Thoracic aorta (tissue), 2 donors: ENCODE data around the gene PTGES3. TPM values are rescaled to one million over a fixed set of nuclear protein-coding genes. Genes with fewer than 3 reads are reported as not detected.
A peak's percentile ranks its signal among the peaks of the same experiment; 100 is the strongest.
"Not testable (repeated sequence)": the region's sequence is repeated elsewhere in the genome, so short reads cannot be mapped to it uniquely, and the experiment has no call there.

Experiments used
- ATAC-seq: fragments of 150-250 bp; one replicate; pipeline ENCODE4 v1.8.0; 2017; ENCODE audit warnings: low read depth; ENCODE audit not compliant: insufficient number of reproducible peaks, low FRiP score
- DNase-seq: peaks from one replicate; pipeline ENCODE4 v3.0.0-alpha.2; 2020; ENCODE audit warnings: low spot score
- H3K27ac ChIP-seq, 2 donors: fragments of 200-600 bp; sonication (generic); 1 replicate in 1 of 2; 2 replicates in 1 of 2; pipeline ENCODE4 v1.5.1; 2016; ENCODE audit warnings: mild to moderate bottlenecking in 2 of 2, moderate library complexity in 2 of 2
- H3K27me3 ChIP-seq: fragments of 200-600 bp; sonication (generic); replicated peaks from 2 replicates; pipeline ENCODE4 v1.6.0; 2016; ENCODE audit warnings: mild to moderate bottlenecking; ENCODE audit not compliant: insufficient read depth
- H3K36me3 ChIP-seq: fragments of 200-600 bp; sonication (generic); one replicate; pipeline ENCODE4 v1.5.1; 2016
- H3K4me1 ChIP-seq, 2 donors: fragments of 200-600 bp; sonication (generic); 1 replicate in 1 of 2; 2 replicates in 1 of 2; pipeline versions ENCODE4 v1.5.1 to v1.6.0; 2016; ENCODE audit warnings: low read depth in 2 of 2, mild to moderate bottlenecking in 1 of 2; ENCODE audit not compliant: control insufficient read depth in 1 of 2
- H3K4me3 ChIP-seq: fragments of 200-600 bp; sonication (generic); 2 replicates; pipeline ENCODE4 v1.5.1; 2016; ENCODE audit warnings: mild to moderate bottlenecking
- H3K9me3 ChIP-seq: fragments of 200-600 bp; sonication (generic); 2 replicates; pipeline ENCODE4 v1.5.1; 2016
- total RNA-seq, 2 donors: library from RNA; depleted of rRNA; stranded (reverse); fragments of >200 nt; gene quantifications; one replicate each; pipeline versions ENCODE4 v1.1.0 to v1.2.3, GENCODE V29; 2016
- TF ChIP-seq, protein P1 (sequence below): fragments of 200-600 bp; sonication (generic); IDR thresholded peaks from one replicate; pipeline ENCODE4 v1.5.1; 2019; ENCODE audit warnings: antibody characterized with exemption

The PTGES3 gene, protein sequence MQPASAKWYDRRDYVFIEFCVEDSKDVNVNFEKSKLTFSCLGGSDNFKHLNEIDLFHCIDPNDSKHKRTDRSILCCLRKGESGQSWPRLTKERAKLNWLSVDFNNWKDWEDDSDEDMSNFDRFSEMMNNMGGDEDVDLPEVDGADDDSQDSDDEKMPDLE
- total RNA-seq = 10 to 100 TPM; 70.4 to 97.6 TPM

DNA sequence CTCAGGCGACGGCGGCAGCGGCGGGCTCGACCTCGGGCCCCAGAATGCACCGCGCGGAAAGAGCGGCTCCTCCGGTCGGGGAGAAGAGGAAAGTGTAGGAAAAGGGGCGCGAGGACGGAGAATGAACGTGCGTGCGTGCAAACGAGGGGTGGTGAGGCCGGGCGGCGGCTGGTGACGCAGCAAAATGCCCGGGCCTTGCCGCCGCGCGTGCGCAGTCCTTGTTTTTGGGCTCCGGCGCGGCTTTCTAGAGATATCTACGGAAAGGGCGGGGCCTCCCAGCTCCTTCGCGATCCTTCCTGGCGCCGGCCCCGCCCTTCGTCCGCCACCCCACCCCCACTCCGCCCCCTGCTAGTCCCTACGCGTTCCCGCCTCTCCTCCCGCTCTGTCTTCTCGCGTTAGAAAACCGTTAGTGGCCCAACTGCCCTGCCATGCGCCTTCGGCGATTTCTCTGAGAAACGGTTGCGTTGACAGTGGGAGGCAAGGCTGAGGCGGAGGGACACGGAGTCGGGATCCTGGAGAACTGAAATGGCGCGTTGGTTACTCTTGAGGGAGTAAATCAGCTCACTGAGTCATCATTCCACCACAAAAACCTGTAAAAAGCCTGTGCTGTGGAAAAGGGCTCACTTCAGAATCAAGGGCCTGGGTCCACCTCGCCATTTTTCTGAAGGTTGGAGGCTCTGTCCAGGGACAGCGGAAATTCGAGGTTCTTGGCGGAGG is at the start of gene PTGES3:
Gene PTGES3 (minus strand): TSS at position 156 of the 717 bp plus-strand sequence. CDS start 285 bp downstream, outside the sequence.
- peaks cover 15 to 35% of the 10 kb centered on the region in 2 donors for H3K4me1 ChIP-seq
- H3K36me3 ChIP-seq = no peaks in the 10 kb centered on the region
- H3K27me3 ChIP-seq = no peaks in the 10 kb centered on the region
- H3K9me3 ChIP-seq = no peaks in the 10 kb centered on the region
- peak within 1 kb of the TSS; percentile 95 to 100 for H3K27ac ChIP-seq
- peak; percentile 90 for DNase-seq
- TF ChIP-seq, protein P1, sequence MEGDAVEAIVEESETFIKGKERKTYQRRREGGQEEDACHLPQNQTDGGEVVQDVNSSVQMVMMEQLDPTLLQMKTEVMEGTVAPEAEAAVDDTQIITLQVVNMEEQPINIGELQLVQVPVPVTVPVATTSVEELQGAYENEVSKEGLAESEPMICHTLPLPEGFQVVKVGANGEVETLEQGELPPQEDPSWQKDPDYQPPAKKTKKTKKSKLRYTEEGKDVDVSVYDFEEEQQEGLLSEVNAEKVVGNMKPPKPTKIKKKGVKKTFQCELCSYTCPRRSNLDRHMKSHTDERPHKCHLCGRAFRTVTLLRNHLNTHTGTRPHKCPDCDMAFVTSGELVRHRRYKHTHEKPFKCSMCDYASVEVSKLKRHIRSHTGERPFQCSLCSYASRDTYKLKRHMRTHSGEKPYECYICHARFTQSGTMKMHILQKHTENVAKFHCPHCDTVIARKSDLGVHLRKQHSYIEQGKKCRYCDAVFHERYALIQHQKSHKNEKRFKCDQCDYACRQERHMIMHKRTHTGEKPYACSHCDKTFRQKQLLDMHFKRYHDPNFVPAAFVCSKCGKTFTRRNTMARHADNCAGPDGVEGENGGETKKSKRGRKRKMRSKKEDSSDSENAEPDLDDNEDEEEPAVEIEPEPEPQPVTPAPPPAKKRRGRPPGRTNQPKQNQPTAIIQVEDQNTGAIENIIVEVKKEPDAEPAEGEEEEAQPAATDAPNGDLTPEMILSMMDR = no peak
- H3K4me3 ChIP-seq = peak within 1 kb of the TSS; percentile 92
- ATAC-seq = peak; percentile 95

DNA sequence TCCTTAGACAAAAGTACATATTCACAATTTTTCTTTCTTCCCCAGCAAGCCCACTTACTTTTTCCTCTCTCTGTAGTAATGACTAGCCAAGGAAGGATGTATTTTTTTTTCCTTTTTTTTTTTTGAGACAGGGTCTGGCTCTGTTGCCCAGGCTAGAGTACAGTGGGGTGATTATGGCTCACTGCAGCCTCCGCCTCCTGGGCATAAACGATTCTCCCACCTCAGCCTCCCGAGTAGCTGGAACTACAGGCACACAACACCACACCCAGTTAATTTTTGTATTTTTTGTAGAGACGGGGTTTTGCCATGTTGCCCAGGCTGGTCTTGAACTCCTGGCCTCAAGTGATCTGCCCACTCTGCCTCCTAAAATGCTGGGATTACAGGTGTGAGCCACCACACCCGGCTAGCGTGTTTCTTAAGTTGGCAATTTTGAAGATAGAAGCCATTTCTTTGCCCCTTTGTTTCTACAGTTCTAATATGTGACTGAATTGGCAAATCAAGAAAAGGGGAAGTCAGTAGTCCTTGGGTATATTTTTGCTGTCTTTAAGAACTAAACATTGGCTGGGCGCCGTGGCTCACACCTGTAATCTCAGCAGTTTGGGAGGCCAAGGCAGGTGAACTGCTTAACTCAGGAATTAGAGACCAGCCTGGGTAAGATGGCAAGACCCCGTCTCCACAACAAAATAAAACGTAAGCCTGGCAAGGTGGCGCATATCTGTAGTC is 40.2 kb upstream of the PTGES3 start:
- H3K27me3 ChIP-seq = no peaks in the 10 kb centered on the region
- DNase-seq (no peak), ATAC-seq (no peak)
- TF ChIP-seq, protein P1 = no peak
- no peak overlapping the region for H3K27ac ChIP-seq
- no peak overlapping the region for H3K4me3 ChIP-seq
- H3K9me3 ChIP-seq = no peaks in the 10 kb centered on the region
- H3K4me1 ChIP-seq = peaks cover 6 to 10% of the 10 kb centered on the region in 2 donors
- H3K36me3 ChIP-seq = no peaks in the 10 kb centered on the region

DNA sequence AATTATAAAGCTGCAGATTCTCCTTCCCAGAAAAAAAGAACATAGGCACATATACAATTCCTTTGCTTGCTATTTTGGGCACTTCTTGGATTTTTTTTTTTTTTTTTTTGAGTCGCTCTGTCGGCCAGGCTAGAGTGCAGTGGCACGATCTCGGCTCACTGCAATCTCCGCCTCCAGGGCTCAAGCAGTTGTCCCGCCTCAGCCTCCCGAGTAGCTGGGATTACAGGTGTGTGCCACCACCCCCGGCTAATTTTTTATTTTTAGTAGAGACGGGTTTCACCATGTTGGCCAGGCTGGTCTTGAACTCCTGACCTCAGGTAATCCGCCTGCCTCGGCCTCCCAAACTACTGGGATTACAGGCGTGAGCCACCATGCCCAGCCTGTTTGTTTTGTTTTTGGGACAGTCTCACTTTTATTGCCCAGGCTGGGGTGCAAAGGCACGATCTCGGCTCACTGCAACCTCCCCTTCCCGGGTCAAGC is 38.2 kb upstream of the PTGES3 start:
- not testable (repeated sequence) for H3K36me3 ChIP-seq, DNase-seq, H3K27me3 ChIP-seq, H3K9me3 ChIP-seq, ATAC-seq
- Histone ChIP-seq H3K4me3 (peak overlapping the region; percentile 84), H3K27ac (peak overlapping the region; percentile 85 to 90), H3K4me1 (peaks cover 26 to 31% of the 10 kb centered on the region in 2 donors)

DNA sequence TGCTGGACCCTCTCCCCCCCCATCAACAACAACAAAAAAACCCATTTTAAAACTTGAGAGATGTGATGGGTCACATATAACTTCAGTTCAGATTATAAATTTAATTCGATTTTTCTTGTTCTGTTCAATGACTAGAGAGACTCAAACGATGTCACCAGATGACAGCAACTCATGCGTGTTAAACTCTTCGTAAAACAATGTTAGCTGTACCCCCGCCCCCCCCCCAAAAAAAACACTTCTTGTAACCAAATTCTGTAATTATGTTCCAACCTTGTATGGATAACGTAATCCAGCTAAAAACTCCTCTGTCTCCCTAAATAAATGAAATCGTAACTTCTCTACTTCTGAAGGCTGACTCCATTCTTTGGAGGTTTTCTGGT is 37.6 kb upstream of the PTGES3 start:
- Histone ChIP-seq H3K4me3 (peak overlapping the region; percentile 84), H3K27ac (peak overlapping the region; percentile 85 to 90), H3K9me3 (no peaks in the 10 kb centered on the region), H3K4me1 (peaks cover 28 to 36% of the 10 kb centered on the region in 2 donors), H3K36me3 (no peaks in the 10 kb centered on the region), H3K27me3 (no peaks in the 10 kb centered on the region)
- DNase-seq (no peak), ATAC-seq (peak; percentile 12)
- TF ChIP-seq, protein P1 = no peak

DNA sequence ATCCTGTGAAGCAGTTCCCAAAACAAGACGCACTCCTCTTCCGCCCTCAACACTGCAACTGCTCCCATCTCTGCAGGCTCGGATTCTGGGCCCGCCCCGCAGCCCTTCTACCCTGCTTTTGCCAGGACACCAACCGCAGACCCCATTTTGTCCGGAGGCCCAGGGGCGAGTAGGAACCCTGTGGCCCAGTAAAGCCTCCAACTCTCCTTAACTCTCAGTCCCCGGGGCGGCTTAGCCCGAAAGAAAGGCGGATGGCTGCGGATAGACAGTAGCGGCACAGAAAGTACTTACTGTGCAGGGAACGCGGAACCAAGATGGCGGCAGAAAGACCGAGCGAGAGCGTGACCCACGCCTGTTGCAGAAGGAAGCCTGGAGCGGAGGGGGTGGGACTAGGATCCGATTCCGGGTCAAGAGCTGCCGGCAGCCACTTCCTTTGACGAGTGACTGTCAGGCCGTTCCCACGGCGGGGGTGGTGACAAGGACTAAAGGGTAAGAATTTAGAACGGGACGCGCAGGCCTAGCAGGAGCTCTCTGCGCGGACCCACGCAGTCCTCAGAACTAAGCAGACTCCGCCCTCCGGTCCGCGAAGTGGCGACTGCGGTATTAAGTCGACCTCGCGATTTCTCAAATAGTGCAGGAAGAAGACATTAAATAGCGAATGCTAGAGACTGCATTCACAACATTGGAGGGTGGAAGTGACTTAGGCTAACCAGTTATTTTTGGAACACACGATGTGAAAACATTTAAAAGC is 37.1 kb upstream of the PTGES3 start, which contains the start of gene NACA:
Gene NACA (minus strand): TSS at position 328 of the 751 bp plus-strand sequence. CDS start 778 bp downstream, outside the sequence.
- H3K4me3 ChIP-seq = peak within 1 kb of the TSS; percentile 84
- DNase-seq (peak; percentile 98), ATAC-seq (peak; percentile 82)
- H3K9me3 ChIP-seq = no peaks in the 10 kb centered on the region
- H3K4me1 ChIP-seq = peaks cover 28 to 42% of the 10 kb centered on the region in 2 donors
- H3K36me3 ChIP-seq = peaks cover under 1% of the 10 kb centered on the region
- TF ChIP-seq, protein P1 = no peak
- H3K27me3 ChIP-seq = no peaks in the 10 kb centered on the region
- H3K27ac ChIP-seq = peak within 1 kb of the TSS; percentile 85 to 90
